GM08714 (cell line): Measurements from ENCODE around the gene LCOR.
"Not testable (repeated sequence)": the region's sequence is repeated elsewhere in the genome, so short reads cannot be mapped to it uniquely, and the experiment has no call there.

Source experiments
- H3K4me3 ChIP-seq: fragments of 200-500 bp; sonication (Bioruptor generic); 2 replicates; pipeline ENCODE4 v1.5.1; 2014; ENCODE audit warnings: mild to moderate bottlenecking, low read length, inconsistent platforms
- ZNF274 ChIP-seq: IDR thresholded peaks from 2 replicates; pipeline ENCODE4 v1.6.1; 2012; ENCODE audit warnings: mild to moderate bottlenecking, low read depth, low read length

The LCOR gene

DNA sequence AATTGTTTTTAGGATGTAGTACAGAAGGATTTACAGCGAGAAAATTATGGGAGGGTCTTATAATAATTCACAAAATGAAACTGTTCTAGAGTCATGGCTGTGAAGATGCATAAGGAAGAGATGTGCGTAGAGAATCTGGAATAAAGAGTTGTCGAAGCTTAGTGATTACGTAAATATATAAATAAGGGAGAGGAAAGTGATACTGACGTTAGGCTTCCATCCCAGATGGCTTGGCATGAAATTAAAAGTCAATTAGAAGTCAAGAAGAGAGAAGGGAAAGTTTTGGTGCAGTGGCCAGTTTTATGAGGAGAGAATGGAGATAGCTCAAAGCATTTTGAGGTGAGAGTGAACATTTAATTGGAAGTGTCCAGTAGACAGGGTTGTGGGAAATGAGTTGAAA lies 85.5 kb downstream of the LCOR start:
- no peak for TF ChIP-seq ZNF274
- no peak overlapping the region for H3K4me3 ChIP-seq

DNA sequence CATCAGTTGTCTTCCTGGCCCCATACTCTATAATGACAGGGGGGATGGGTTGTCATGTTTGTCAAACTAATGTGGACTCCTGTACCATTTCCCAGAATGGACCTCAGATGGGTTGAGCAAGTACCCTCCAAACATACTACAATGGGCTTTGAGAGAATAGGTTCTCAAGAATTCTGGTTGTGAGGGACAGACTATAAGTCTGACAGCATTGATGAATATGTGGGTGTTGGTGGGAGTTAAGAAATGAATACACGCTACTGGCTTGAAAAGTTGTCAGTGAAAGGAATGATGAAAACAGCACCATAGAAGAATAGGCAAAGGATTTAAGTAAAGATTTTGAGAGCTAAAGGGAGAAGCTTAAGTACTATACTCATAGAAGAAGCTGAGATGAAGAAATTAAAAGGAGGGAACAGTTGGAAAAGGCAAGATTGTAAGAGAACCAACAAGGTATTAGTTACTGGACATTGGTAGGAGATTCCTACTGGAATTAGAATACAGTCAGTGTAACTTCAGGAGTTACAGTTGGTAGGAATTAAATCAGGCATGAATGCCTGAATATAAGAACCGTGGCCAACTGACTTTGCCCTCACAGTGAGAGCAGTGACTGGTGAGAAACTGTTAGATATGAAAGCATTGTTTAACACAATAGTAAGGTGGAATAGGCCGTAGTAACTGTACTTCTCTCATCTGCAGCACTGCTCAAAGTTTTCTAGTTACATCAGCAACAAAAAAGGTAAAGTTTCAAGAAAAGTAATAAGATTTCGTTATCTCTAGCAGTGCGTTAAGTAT lies 86.3 kb downstream of the LCOR start:
- H3K4me3 ChIP-seq, result no peak overlapping the region
- TF ChIP-seq ZNF274, result no peak

DNA sequence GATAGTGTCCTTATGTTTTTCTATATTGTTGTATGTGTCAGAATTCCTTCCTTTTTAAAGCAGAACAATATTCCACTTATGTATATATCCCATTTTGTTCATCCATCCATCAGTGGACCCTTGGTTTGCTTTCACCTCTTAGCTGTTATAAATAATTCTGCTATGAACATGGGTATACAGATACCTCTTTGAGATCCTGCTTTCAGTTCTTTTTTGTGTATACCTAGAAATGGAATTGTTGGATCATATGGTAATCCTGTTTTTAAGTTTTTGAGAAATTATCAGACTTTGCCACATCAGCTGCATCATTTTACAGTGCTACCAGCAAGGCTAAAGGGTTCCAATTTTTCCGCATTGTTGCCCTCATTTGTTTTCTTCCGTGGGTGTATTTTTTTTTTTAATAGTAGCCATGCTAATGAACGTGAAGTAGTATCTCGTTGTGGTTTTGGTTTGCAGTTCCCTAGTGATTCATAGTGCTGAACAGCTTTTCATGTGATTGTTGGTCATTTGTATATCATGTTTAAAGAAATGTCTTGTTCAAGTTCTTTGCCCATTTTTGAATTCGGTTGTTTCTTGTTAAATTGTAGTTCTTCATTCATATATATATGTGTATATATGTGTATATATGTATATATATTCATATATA lies 87.8 kb downstream of the LCOR start:
- TF ChIP-seq ZNF274, result no peak
- H3K4me3 ChIP-seq, result no peak overlapping the region

DNA sequence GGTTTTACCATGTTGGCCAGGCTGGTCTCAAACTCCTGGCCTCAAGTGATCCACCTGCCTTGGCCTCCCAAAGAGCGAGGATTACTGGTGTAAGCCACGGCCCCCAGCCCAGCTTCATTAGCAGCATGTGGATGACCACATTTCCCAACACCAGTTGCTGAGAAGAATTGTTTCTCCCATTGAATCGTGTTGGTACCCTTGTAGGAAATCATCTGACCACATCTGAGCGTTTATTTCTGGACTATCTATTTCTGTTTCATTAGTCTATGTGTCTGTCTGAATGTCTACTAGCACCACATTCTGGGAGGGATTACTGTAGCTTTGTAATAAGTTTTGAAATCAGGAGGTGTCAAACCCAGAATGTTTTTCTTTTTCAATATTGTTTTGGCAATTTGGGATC lies 89.6 kb downstream of the LCOR start:
- TF ChIP-seq ZNF274, result no peak
- no peak overlapping the region for H3K4me3 ChIP-seq

GRCh38 chr10:96922978-96923948 lies 91.2 kb downstream of the LCOR start:
- H3K4me3 ChIP-seq, result no peak overlapping the region
- TF ChIP-seq ZNF274, result no peak

DNA sequence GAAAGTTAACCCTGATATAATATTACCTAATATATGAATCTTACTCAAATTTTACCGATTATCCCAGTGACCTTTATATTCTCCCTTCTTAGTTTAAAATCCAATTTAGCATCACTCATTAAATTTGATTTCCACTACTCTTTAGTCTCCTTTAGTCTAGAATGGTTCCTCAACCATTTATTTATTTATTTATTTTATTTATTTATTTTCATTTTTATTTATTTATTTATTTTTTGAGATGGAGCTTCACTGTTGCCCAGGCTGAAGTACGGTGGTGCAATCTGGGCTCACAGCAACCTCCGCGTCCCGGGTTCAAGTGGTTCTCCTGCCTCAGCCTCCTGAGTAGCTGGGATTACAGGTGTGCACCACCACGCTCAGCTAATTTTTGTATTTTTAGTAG lies 92.8 kb downstream of the LCOR start:
- H3K4me3 ChIP-seq, result no peak overlapping the region
- no peak for TF ChIP-seq ZNF274

DNA sequence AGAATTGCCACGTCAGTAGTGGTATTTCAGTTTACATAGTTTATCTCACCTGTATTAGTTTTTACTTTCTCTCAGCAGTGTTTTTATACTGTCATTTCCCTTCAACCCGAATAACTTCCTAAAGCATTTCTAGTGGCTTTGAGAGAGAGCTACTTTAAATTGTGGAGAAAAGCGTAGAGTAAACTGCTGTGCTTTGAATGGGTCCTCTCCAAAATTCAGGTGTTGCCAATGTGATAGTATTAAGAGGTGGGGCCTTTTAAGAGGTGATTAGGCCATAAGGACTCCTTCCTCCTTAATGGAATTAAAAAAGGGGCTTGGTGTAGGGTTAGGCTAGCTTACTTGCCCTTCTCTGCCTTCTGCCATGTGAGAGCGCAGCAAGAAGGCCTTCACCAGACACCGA lies 98.4 kb downstream of the LCOR start:
- no peak for TF ChIP-seq ZNF274
- no peak overlapping the region for H3K4me3 ChIP-seq

DNA sequence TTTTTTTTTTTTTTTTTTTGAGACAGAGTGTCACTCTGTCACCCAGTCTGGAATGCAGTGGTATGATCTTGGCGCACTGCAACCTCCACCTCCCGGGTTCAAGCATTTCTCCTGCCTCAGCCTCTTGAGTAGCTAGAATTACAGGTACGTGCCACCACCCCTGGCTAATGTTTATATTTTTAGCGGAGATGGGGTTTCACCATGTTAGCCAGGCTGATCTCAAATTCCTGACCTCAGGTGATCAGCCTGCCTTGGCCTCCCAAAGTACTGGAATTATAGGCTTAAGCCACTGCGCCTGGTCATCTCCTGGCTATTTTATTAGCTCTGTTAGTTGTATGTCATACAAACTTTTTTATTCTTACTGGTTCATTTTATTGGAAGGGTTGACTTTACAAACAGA lies 103.0 kb downstream of the LCOR start:
- no peak overlapping the region for H3K4me3 ChIP-seq
- TF ChIP-seq ZNF274, result no peak

DNA sequence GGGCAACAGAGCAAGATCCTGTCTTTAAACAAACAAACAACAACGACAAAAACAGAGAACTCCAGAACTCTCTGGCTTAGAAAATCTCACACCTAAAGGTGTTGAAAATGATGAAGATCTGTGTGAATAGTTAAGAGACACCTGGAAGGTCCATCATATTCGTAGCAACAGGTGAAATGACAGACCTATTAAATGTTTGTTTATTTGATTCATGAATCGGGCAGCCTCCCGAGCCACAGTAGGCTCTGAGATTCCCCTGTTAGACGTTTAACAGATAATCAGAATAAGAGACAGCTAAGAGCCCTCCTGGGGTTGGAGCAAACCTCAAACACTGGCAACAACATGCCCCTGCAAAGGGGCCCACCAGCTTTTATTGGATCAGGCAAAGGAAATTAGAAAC lies 103.7 kb downstream of the LCOR start:
- TF ChIP-seq ZNF274, result no peak
- H3K4me3 ChIP-seq, result no peak overlapping the region

- not testable (repeated sequence) for H3K4me3 ChIP-seq
Observed at GRCh38 chr10:96943161-96943560, 111.1 kb downstream of the LCOR start.

DNA sequence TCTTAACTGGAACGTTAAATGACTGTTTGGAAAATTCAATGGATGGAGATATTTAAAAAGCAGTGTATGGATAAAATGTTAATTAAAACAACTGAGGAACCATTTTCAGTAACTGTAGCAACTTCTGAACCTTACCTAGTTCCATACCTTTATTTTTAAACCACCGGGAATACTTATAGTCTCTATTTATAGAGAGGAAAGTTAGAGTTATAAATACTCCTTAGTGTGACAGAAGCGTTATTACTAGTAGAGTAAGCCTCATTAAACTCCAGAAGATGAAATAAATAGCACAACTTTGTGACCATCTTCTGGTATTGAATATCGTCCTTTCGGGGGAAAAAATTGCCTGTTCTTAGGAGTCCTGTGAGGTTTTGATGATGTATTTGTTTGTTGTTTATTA lies 114.9 kb downstream of the LCOR start:
- no peak overlapping the region for H3K4me3 ChIP-seq
- no peak for TF ChIP-seq ZNF274

GRCh38 chr10:96949039-96949683 lies 117.1 kb downstream of the LCOR start:
- TF ChIP-seq ZNF274, result no peak
- no peak overlapping the region for H3K4me3 ChIP-seq

- TF ChIP-seq ZNF274, result no peak
- H3K4me3 ChIP-seq, result no peak overlapping the region
Observed at GRCh38 chr10:96951954-96952353, 119.9 kb downstream of the LCOR start.

DNA sequence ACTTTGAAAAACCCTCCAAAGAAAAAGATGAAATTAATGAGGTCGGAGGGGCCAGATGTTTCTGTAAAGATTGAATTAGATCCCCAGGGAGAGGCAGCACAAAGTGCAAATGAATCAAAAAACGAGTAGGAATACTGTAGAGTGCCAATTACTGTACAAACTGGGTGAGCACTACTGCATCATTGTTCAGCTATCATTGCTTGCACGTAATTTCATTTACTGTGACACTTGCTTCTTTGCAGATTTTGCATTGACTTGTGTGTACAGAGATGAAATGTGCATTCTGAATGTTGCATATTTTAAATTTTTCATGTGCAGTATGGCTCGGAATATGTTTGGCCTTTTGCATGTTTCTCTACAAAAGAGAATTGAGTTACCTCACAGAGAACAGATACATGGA lies 123.7 kb downstream of the LCOR start:
- TF ChIP-seq ZNF274, result no peak
- H3K4me3 ChIP-seq, result no peak overlapping the region
